A549 (cell line): ENCODE results near the gene MSMP. TPM values are rescaled to one million over a fixed set of nuclear protein-coding genes. Genes with fewer than 3 reads are reported as not detected.

ENCODE experiments used
- ATAC-seq, 2 experiments: fragments of 200-7000 bp in 1 of 2; fragments of >200 bp in 1 of 2; cut with Nextera tagmentation in 1 of 2; cut with Tn5 transposase in 1 of 2; 3 replicates each; pipeline versions ENCODE4 v1.8.0 to v1.9.1; 2018 to 2020; ENCODE audit warnings: mild to moderate bottlenecking in 1 of 2, moderate library complexity in 1 of 2
- CTCF ChIA-PET: fragments of 300-600 bp; sonication (Branson Sonifier 250); formaldehyde crosslinking; extraction: SDS; loops from one replicate; lab custom pipeline; 2021; ENCODE audit warnings: antibody characterized with exemption, inconsistent platforms; lab: Yijun Ruan, JAX
- POLR2A ChIA-PET: fragments of 350-600 bp; formaldehyde crosslinking; extraction: SDS; loops from one replicate; lab custom pipeline; 2021; ENCODE audit warnings: antibody characterized with exemption, inconsistent platforms; lab: Yijun Ruan, JAX
- DNase-seq, 2 experiments: peaks; one replicate each; pipeline versions ENCODE4 v3.0.0 to v3.0.0-alpha.2; 2011 to 2016; ENCODE audit warnings: low read depth in 1 of 2, low spot score in 1 of 2
- FAIRE-seq: peaks from 2 replicates; lab custom pipeline; 2011; peaks lifted over from hg19 to GRCh38; lab: Jason Lieb, UNC
- H3K27ac ChIP-seq, 2 experiments: fragments of >200 bp; sonication (Bioruptor Twin); formaldehyde crosslinking; 3 replicates each; pipeline ENCODE4 v1.5.1; 2016 to 2017
- H3K4me1 ChIP-seq: fragments of >200 bp; sonication (Bioruptor Twin); formaldehyde crosslinking; 3 replicates; pipeline ENCODE4 v1.6.1; 2016
- H3K4me2 ChIP-seq: fragments of >200 bp; sonication (Bioruptor Twin); formaldehyde crosslinking; 3 replicates; pipeline ENCODE4 v1.6.1; 2016
- H3K4me3 ChIP-seq: fragments of >200 bp; sonication (Bioruptor Twin); formaldehyde crosslinking; 3 replicates; pipeline ENCODE4 v1.5.1; 2016
- H3K9me3 ChIP-seq: fragments of >200 bp; sonication (Bioruptor Twin); formaldehyde crosslinking; 3 replicates; pipeline ENCODE4 v1.6.1; 2016
- CBX8 ChIP-seq: fragments of 200-600 bp; sonication (generic); IDR thresholded peaks from 2 replicates; pipeline ENCODE4 v1.6.1; 2016
- CEBPB ChIP-seq, 2 experiments: fragments of >200 bp in 1 of 2; sonication (Bioruptor Twin) in 1 of 2; formaldehyde crosslinking in 1 of 2; IDR thresholded peaks; 2 replicates each; pipeline ENCODE4 v1.6.1; 2012 to 2016
- ESRRA ChIP-seq: fragments of 150-350 bp; IDR thresholded peaks from 2 replicates; pipeline ENCODE4 v1.6.1; 2014; ENCODE audit warnings: mild to moderate bottlenecking, low read length, borderline replicate concordance
- FOSB ChIP-seq: fragments of 250-450 bp; sonication (Bioruptor Pico); IDR thresholded peaks from 2 replicates; pipeline ENCODE4 v1.5.0; 2020; ENCODE audit warnings: mild to moderate bottlenecking, moderate library complexity
- FOSL2 ChIP-seq, 2 experiments: fragments of 450-650 bp in 1 of 2; fragments of >200 bp in 1 of 2; sonication (Bioruptor Twin) in 1 of 2; formaldehyde crosslinking; IDR thresholded peaks; 2 replicates each; pipeline versions ENCODE4 v1.5.0 to v1.6.1; 2016 to 2020; ENCODE audit warnings: mild to moderate bottlenecking in 1 of 2, moderate library complexity in 1 of 2
- HEYL ChIP-seq: fragments of 250-450 bp; sonication (Bioruptor Pico); IDR thresholded peaks from 2 replicates; pipeline ENCODE4 v1.8.0; 2021; ENCODE audit warnings: mild to moderate bottlenecking, moderate library complexity
- HOXA7 ChIP-seq: fragments of 250-450 bp; sonication (Bioruptor Pico); IDR thresholded peaks from 2 replicates; pipeline ENCODE4 v1.5.0; 2020; ENCODE audit warnings: mild to moderate bottlenecking, moderate library complexity
- HOXB5 ChIP-seq: fragments of 250-450 bp; sonication (Bioruptor Pico); IDR thresholded peaks from 2 replicates; pipeline ENCODE4 v1.5.0; 2020; ENCODE audit warnings: mild to moderate bottlenecking, moderate library complexity
- MAFK ChIP-seq: fragments of 450-650 bp; IDR thresholded peaks from 2 replicates; pipeline ENCODE4 v1.6.1; 2014; ENCODE audit not compliant: partially characterized antibody
- MAZ ChIP-seq: fragments of 150-350 bp; IDR thresholded peaks from 2 replicates; pipeline ENCODE4 v1.6.1; 2014; ENCODE audit warnings: antibody characterized with exemption, low read depth, low read length, borderline replicate concordance
- MYC ChIP-seq: IDR thresholded peaks from 2 replicates; pipeline ENCODE4 v1.6.1; 2012; ENCODE audit warnings: mild to moderate bottlenecking, inconsistent platforms, low read length, improper control_type of control experiment, borderline replicate concordance
- NPAS2 ChIP-seq: fragments of 250-450 bp; sonication (Bioruptor Pico); IDR thresholded peaks from 2 replicates; pipeline ENCODE4 v1.8.0; 2022; ENCODE audit warnings: mild to moderate bottlenecking, moderate library complexity, borderline replicate concordance
- POLR2A ChIP-seq: IDR thresholded peaks from 2 replicates; pipeline ENCODE4 v1.6.1; 2012; ENCODE audit warnings: mild to moderate bottlenecking, low read length
- POLR2AphosphoS2 ChIP-seq: conservative IDR thresholded peaks from 2 replicates; pipeline ENCODE4 v1.6.1; 2012; ENCODE audit warnings: low read length, improper control_type of control experiment, inconsistent platforms
- RAD21 ChIP-seq, 2 experiments: fragments of >200 bp in 1 of 2; sonication (Bioruptor Twin) in 1 of 2; formaldehyde crosslinking in 1 of 2; IDR thresholded peaks in 1 of 2; conservative IDR thresholded peaks in 1 of 2; 2 replicates in 1 of 2; 3 replicates in 1 of 2; pipeline ENCODE4 v1.6.1; 2012 to 2018; ENCODE audit warnings: inconsistent platforms in 1 of 2
- ZC3H11A ChIP-seq: fragments of 450-650 bp; IDR thresholded peaks from 2 replicates; pipeline ENCODE4 v1.6.1; 2014; ENCODE audit warnings: antibody characterized with exemption, mild to moderate bottlenecking
- ZFP36 ChIP-seq: fragments of 450-650 bp; IDR thresholded peaks from 2 replicates; pipeline ENCODE4 v1.6.1; 2014; ENCODE audit warnings: borderline replicate concordance; ENCODE audit not compliant: partially characterized antibody
- ZNF302 ChIP-seq: fragments of 250-450 bp; sonication (Bioruptor Pico); IDR thresholded peaks from 2 replicates; pipeline ENCODE4 v1.9.0; 2021; ENCODE audit warnings: inconsistent platforms, mild to moderate bottlenecking, moderate library complexity
- ZSCAN20 ChIP-seq: fragments of 250-450 bp; sonication (Bioruptor Pico); IDR thresholded peaks from 2 replicates; pipeline ENCODE4 v1.8.0; 2022; ENCODE audit warnings: mild to moderate bottlenecking, moderate library complexity
- WGBS: methylation state at CpG from one replicate; pipeline ENCODE4 v1.1.6; 2017; ENCODE audit errors: missing lambda C conversion rate; 5-methylcytosine and 5-hydroxymethylcytosine counted together
- polyA plus RNA-seq, 4 experiments: library from polyadenylated mRNA; depleted of rRNA in 3 of 4; stranded (reverse); fragments of >200 nt; fragmentation: RNase III in 1 of 4; extraction: RNeasy Plus Mini Kit Qiagen cat#74134 plus additional on column Dnase treatment in 1 of 4; gene quantifications; 2 replicates in 3 of 4; 3 replicates in 1 of 4; pipeline ENCODE4 v1.2.3, GENCODE V29; 2011 to 2017
- TF ChIP-seq, protein P1 (sequence below): fragments of 250-450 bp; sonication (Bioruptor Pico); IDR thresholded peaks from 2 replicates; pipeline ENCODE4 v1.5.0; 2020; ENCODE audit warnings: low read depth, mild to moderate bottlenecking, moderate library complexity
- TF ChIP-seq, protein P2 (sequence below): IDR thresholded peaks from 2 replicates; pipeline ENCODE4 v1.6.1; 2012
- TF ChIP-seq, protein P3 (sequence below): IDR thresholded peaks from 2 replicates; pipeline ENCODE4 v1.6.1; 2012
- TF ChIP-seq, protein P4 (sequence below): fragments of 450-650 bp; IDR thresholded peaks from 2 replicates; pipeline ENCODE4 v1.6.1; 2014; ENCODE audit warnings: antibody characterized with exemption
- TF ChIP-seq, protein P5 (sequence below): fragments of >200 bp; sonication (Bioruptor Twin); formaldehyde crosslinking; IDR thresholded peaks from 3 replicates; pipeline ENCODE4 v1.5.1; 2016
- TF ChIP-seq, protein P6 (sequence below): fragments of >200 bp; sonication (Bioruptor Twin); formaldehyde crosslinking; IDR thresholded peaks from 2 replicates; pipeline ENCODE4 v1.6.1; 2016

The MSMP gene
- polyA plus RNA-seq, 2 of the 4 experiments (the other 2 are of a cell fraction): not detected

DNA sequence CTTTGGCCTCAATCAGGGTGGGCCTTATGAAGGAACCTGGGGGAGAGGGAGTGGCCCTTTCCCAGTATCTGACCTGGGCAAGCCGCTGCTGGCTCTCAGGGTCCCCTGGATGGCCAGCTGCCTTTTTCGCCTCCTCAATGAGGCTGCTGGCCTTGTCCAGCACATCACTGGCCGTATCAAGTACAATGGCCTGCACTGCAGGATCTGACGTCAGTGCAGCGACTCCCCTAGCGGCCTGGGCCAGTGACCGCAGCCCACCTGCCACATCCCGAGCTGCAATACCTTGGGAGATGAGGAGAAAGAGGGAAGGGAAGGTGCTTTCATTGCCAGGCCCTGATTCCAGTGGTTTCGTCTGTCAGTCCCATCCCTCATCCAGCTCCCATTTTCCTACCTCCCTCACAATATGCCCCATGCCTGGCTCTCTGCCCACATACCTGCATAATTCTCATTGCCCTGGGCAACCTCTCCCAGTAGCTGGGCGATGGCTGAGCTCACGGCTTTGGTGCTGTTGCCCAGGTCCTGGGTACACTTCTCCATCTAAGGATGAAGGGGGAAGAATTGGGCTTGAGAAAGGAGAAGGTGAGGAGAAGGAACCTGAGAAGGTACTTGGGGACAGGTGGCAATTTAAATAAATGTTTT lies 41.2 kb downstream of the MSMP start:
- DNase-seq (no peak), ATAC-seq (peak in 1 of 2 experiments; percentile 43; a peak in 3 of 6 replicates), FAIRE-seq (no peak)
- ChIA-PET CTCF (interaction anchor here (0.6 to 32.5 kb wide), 11 partner anchors 5 to 109 kb away, joined by 3 to 758 read pairs (median 5); partner anchors contain the start of genes CREB3, TLN1 and TPM2), POLR2A (no interaction called here)
- Histone ChIP-seq H3K4me2 (no peak overlapping the region), H3K27ac (no peak overlapping the region), H3K4me3 (no peak overlapping the region), H3K4me1 (no peaks in the 10 kb centered on the region), H3K9me3 (no peaks in the 10 kb centered on the region)
- no peak for TF ChIP-seq POLR2A
- TF ChIP-seq, protein P1, sequence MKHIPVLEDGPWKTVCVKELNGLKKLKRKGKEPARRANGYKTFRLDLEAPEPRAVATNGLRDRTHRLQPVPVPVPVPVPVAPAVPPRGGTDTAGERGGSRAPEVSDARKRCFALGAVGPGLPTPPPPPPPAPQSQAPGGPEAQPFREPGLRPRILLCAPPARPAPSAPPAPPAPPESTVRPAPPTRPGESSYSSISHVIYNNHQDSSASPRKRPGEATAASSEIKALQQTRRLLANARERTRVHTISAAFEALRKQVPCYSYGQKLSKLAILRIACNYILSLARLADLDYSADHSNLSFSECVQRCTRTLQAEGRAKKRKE (CRISPR knock-in tag): no peak
- WGBS: 88% methylated on average over 11 of the region's 11 CpGs

DNA sequence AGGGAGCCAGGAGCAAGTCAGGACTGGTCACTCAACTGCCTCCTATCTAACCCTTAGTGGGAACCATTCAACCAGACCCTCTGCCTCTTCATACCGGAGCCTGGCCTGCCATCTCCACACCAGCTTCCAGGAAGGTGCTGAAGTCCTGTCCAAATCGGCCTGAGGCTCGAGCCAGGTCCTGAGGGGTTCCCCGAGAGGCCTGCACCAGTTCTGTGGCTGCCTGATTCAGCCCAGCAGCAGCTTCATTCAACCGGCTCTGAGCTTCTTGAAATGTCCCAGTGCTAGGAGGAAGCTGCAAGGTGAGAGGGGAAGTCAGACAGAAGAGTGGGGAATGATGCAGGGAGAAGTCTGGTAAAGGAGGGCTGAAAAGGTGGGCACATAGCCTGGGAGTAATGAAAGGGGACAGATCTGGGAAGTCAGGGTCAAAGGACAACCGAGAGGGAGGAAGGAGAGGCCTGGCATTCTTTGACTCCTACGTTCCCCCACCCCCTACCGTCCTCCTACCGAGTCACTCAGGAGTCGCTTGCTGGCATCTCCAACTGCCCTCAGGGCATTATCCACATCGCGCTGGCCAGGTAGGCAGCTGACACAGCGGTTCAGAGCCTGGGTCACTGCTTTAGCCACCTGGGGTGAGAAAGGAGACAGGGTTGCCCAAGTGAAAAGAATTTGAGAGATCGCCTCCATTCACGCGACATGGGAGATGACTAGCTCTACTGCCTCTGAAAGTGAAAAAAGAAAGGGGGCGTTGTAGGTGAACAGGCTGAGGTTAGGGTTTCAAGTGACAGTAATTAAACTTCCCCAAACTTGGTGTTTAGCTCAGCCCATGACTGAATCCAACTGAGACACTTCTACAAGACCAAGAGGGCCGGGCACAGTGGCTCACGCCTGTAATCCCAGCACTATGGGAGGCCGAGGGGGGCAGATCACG lies 42.3 kb downstream of the MSMP start:
- TF ChIP-seq CBX8 (no peak), RAD21 (conservative IDR thresholded peaks at IDR 0.05 in 1 of 2, IDR thresholded peaks at IDR 0.05 in 1 of 2) (no peak), ZFP36 (no peak), MAFK (no peak), MAZ (no peak), ZC3H11A (no peak), ESRRA (no peak), HEYL (CRISPR knock-in tag) (no peak), NPAS2 (CRISPR knock-in tag) (no peak), CEBPB (IDR thresholded peaks at IDR 0.05) (no peak), ZSCAN20 (CRISPR knock-in tag) (no peak), MYC (no peak)
- TF ChIP-seq, protein P2, sequence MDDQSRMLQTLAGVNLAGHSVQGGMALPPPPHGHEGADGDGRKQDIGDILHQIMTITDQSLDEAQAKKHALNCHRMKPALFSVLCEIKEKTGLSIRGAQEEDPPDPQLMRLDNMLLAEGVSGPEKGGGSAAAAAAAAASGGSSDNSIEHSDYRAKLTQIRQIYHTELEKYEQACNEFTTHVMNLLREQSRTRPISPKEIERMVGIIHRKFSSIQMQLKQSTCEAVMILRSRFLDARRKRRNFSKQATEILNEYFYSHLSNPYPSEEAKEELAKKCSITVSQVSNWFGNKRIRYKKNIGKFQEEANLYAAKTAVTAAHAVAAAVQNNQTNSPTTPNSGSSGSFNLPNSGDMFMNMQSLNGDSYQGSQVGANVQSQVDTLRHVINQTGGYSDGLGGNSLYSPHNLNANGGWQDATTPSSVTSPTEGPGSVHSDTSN: no peak
- TF ChIP-seq, protein P3, sequence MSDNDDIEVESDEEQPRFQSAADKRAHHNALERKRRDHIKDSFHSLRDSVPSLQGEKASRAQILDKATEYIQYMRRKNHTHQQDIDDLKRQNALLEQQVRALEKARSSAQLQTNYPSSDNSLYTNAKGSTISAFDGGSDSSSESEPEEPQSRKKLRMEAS: no peak
- TF ChIP-seq, all 56 proteins: peak for 0
- ChIA-PET POLR2A (no interaction called here), CTCF (interaction anchor here (0.6 to 32.5 kb wide), 12 partner anchors 6 to 108 kb away, joined by 3 to 758 read pairs (median 5); partner anchors contain the start of genes ARHGEF39, CREB3, TLN1 and TPM2)
- FAIRE-seq (no peak), ATAC-seq (no peak), DNase-seq (no peak)
- no peak overlapping the region for H3K4me3 ChIP-seq
- H3K9me3 ChIP-seq: no peaks in the 10 kb centered on the region
- no peaks in the 10 kb centered on the region for H3K4me1 ChIP-seq
- WGBS: 88% methylated on average over 21 of the region's 21 CpGs
- H3K4me2 ChIP-seq: no peak overlapping the region
- no peak overlapping the region for H3K27ac ChIP-seq

DNA sequence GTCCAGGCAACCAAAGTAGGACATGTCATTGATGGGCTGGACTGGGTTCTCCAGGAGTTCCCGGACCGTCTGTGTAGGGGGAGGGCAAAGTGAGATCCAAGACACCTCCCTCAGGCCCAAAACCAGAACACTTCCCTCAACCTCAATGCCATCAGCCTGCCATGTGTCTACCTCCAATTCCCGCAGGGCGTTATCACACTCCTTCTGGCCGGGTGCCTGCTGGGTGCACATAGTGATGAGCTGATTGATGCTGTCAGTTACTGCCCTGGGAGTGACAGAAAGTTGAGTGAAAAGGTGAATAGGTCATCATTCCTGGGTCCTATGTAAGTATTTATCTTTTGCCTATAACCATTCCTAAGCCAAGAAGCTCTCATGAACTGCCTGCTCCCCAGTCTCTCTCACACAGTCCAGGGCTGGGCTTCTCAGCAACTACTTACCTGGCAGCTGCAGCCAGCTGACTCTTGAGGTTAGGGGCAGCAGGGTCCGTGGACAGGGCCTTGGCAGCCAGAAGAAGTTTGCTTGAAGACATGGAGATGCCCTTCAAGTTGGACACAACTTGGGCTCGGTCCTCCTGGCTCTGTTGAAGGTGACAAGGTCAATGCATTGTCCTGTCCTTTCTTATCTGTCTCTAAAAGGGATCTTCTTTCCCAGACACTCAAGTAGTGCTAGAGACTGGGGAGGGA lies 43.1 kb downstream of the MSMP start:
- TF ChIP-seq, protein P4, sequence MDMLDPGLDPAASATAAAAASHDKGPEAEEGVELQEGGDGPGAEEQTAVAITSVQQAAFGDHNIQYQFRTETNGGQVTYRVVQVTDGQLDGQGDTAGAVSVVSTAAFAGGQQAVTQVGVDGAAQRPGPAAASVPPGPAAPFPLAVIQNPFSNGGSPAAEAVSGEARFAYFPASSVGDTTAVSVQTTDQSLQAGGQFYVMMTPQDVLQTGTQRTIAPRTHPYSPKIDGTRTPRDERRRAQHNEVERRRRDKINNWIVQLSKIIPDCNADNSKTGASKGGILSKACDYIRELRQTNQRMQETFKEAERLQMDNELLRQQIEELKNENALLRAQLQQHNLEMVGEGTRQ: no peak
- no peak for TF ChIP-seq ZSCAN20 (CRISPR knock-in tag)
- TF ChIP-seq HOXB5: no peak
- TF ChIP-seq, protein P5, sequence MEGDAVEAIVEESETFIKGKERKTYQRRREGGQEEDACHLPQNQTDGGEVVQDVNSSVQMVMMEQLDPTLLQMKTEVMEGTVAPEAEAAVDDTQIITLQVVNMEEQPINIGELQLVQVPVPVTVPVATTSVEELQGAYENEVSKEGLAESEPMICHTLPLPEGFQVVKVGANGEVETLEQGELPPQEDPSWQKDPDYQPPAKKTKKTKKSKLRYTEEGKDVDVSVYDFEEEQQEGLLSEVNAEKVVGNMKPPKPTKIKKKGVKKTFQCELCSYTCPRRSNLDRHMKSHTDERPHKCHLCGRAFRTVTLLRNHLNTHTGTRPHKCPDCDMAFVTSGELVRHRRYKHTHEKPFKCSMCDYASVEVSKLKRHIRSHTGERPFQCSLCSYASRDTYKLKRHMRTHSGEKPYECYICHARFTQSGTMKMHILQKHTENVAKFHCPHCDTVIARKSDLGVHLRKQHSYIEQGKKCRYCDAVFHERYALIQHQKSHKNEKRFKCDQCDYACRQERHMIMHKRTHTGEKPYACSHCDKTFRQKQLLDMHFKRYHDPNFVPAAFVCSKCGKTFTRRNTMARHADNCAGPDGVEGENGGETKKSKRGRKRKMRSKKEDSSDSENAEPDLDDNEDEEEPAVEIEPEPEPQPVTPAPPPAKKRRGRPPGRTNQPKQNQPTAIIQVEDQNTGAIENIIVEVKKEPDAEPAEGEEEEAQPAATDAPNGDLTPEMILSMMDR: no peak
- TF ChIP-seq HOXA7 (CRISPR knock-in tag): no peak
- TF ChIP-seq, protein P6, sequence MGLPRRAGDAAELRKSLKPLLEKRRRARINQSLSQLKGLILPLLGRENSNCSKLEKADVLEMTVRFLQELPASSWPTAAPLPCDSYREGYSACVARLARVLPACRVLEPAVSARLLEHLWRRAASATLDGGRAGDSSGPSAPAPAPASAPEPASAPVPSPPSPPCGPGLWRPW: no peak
- no peak for TF ChIP-seq HEYL (CRISPR knock-in tag)
- TF ChIP-seq RAD21 (conservative IDR thresholded peaks at IDR 0.05 in 1 of 2, IDR thresholded peaks at IDR 0.05 in 1 of 2): no peak
- no peak for TF ChIP-seq FOSL2 (IDR thresholded peaks at IDR 0.05)
- TF ChIP-seq FOSL2 (CRISPR knock-in tag; IDR thresholded peaks at IDR 0.05): no peak
- TF ChIP-seq ZNF302 (CRISPR knock-in tag): no peak
- TF ChIP-seq POLR2AphosphoS2: no peak
- TF ChIP-seq FOSB (CRISPR knock-in tag): no peak
- TF ChIP-seq, all 56 proteins: peak for 0
- no peak for DNase-seq
- POLR2A ChIA-PET: interaction anchor here (1.0 kb wide), 1 partner anchor 21 kb away, joined by 3 read pairs; the partner anchor contains the start of genes CREB3 and TLN1
- no peaks in the 10 kb centered on the region for H3K4me1 ChIP-seq
- H3K27ac ChIP-seq: no peak overlapping the region
- H3K9me3 ChIP-seq: no peaks in the 10 kb centered on the region
- no peak overlapping the region for H3K4me2 ChIP-seq
- 93% methylated on average over 7 of the region's 7 CpGs for WGBS
- no peak overlapping the region for H3K4me3 ChIP-seq
- no peak for ATAC-seq
- CTCF ChIA-PET: interaction anchor here (0.7 to 32.5 kb wide), 5 partner anchors 7 to 79 kb away, joined by 3 to 758 read pairs (median 5); partner anchors contain the start of genes ARHGEF39, CREB3, TLN1 and TPM2
- FAIRE-seq: no peak
